ENCODE results near the gene ATF6.

Gene ATF6

GRCh38 chr1:161978011-161978790 lies 212.1 kb downstream of the ATF6 start:
- no peak for DNase-seq

- DNase-seq: no peak
Observed at GRCh38 chr1:161981126-161981525, 215.0 kb downstream of the ATF6 start.

- DNase-seq: no peak
Observed at GRCh38 chr1:161981735-161982506, 215.8 kb downstream of the ATF6 start.

- no peak for DNase-seq
Observed at GRCh38 chr1:161982507-161982895, 216.4 kb downstream of the ATF6 start.

- DNase-seq: no peak
Observed at GRCh38 chr1:161982917-161983316, 216.8 kb downstream of the ATF6 start.

GRCh38 chr1:161983725-161984124 lies 217.6 kb downstream of the ATF6 start:
- DNase-seq: no peak

GRCh38 chr1:161985301-161985822 lies 219.2 kb downstream of the ATF6 start:
- DNase-seq: no peak

GRCh38 chr1:161986328-161986727 lies 220.2 kb downstream of the ATF6 start:
- no peak for DNase-seq

GRCh38 chr1:161987303-161987702 lies 221.2 kb downstream of the ATF6 start:
- no peak for DNase-seq

GRCh38 chr1:161987872-161988271 lies 221.8 kb downstream of the ATF6 start:
- DNase-seq: no peak

- no peak for DNase-seq
Observed at GRCh38 chr1:161988413-161988812, 222.3 kb downstream of the ATF6 start.

- peak; percentile 3 for DNase-seq
Observed at GRCh38 chr1:161989108-161989507, 223.0 kb downstream of the ATF6 start.

GRCh38 chr1:161989786-161990185 lies 223.7 kb downstream of the ATF6 start:
- no peak for DNase-seq

GRCh38 chr1:161993576-161993975 lies 227.5 kb downstream of the ATF6 start:
- no peak for DNase-seq

- DNase-seq: no peak
Observed at GRCh38 chr1:161994175-161994668, 228.1 kb downstream of the ATF6 start.

- no peak for DNase-seq
Observed at GRCh38 chr1:161997152-161997551, 231.0 kb downstream of the ATF6 start.

GRCh38 chr1:161998811-161999210 lies 232.7 kb downstream of the ATF6 start:
- DNase-seq: no peak

GRCh38 chr1:161999301-162000052 lies 233.4 kb downstream of the ATF6 start:
- DNase-seq: no peak

- DNase-seq: no peak
Observed at GRCh38 chr1:162000053-162000420, 233.9 kb downstream of the ATF6 start.

- no peak for DNase-seq
Observed at GRCh38 chr1:162003061-162003829, 237.1 kb downstream of the ATF6 start.

GRCh38 chr1:162003830-162004215 lies 237.7 kb downstream of the ATF6 start:
- peak; percentile 70 for DNase-seq

GRCh38 chr1:162004441-162004950 lies 238.4 kb downstream of the ATF6 start:
- DNase-seq: no peak

All from HCEC 1CT (cell line).